H9 (cell line): ENCODE results near the gene ITPK1. TPM values are rescaled to one million over a fixed set of nuclear protein-coding genes. Genes with fewer than 3 reads are reported as not detected.

Experiments used
- DNase-seq: peaks from one replicate; pipeline ENCODE4 v3.0.0-alpha.2; 2017
- H2AFZ ChIP-seq: one replicate; pipeline ENCODE4 v1.6.1; 2013; ENCODE audit warnings: mild to moderate bottlenecking, low read length, control low read depth, moderate library complexity
- H2AK5ac ChIP-seq: 2 replicates; pipeline ENCODE4 v1.6.1; 2013; ENCODE audit warnings: low read length, control low read depth, mixed read lengths; ENCODE audit not compliant: insufficient read length
- H2BK120ac ChIP-seq: one replicate; pipeline ENCODE4 v1.6.1; 2013; ENCODE audit warnings: low read depth, mild to moderate bottlenecking, low read length, control low read depth, inconsistent platforms; ENCODE audit not compliant: poor library complexity, severe bottlenecking
- H2BK12ac ChIP-seq: 2 replicates; pipeline ENCODE4 v1.6.1; 2013; ENCODE audit warnings: low read length, control low read depth, mixed read lengths, low read depth; ENCODE audit not compliant: insufficient read length
- H2BK15ac ChIP-seq: 2 replicates; pipeline ENCODE4 v1.6.1; 2013; ENCODE audit warnings: low read depth, low read length, control low read depth
- H2BK20ac ChIP-seq: one replicate; pipeline ENCODE4 v1.6.1; 2013; ENCODE audit warnings: low read depth, mild to moderate bottlenecking, low read length, control low read depth, inconsistent platforms; ENCODE audit not compliant: poor library complexity, severe bottlenecking
- H2BK5ac ChIP-seq: 2 replicates; pipeline ENCODE4 v1.6.1; 2013; ENCODE audit warnings: low read length, control low read depth, mixed read lengths; ENCODE audit not compliant: insufficient read length
- H3K14ac ChIP-seq: 2 replicates; pipeline ENCODE4 v1.6.1; 2013; ENCODE audit warnings: low read length, control low read depth; ENCODE audit not compliant: insufficient read depth
- H3K18ac ChIP-seq: 2 replicates; pipeline ENCODE4 v1.6.1; 2013; ENCODE audit warnings: low read depth, mild to moderate bottlenecking, mixed read lengths, low read length, control low read depth; ENCODE audit not compliant: insufficient read length
- H3K23ac ChIP-seq: 2 replicates; pipeline ENCODE4 v1.6.1; 2013; ENCODE audit warnings: low read length, control low read depth, mixed read lengths, low read depth; ENCODE audit not compliant: insufficient read length
- H3K23me2 ChIP-seq: 2 replicates; pipeline ENCODE4 v1.6.1; 2013; ENCODE audit warnings: low read depth, mild to moderate bottlenecking, mixed read lengths, low read length, control low read depth; ENCODE audit not compliant: insufficient read length, poor library complexity, severe bottlenecking
- H3K27ac ChIP-seq: 2 replicates; pipeline ENCODE4 v1.5.1; 2013; ENCODE audit warnings: low read length, control low read depth, mixed read lengths, low read depth; ENCODE audit not compliant: insufficient read length
- H3K27me3 ChIP-seq: 2 replicates; pipeline ENCODE4 v1.6.1; 2013; ENCODE audit warnings: low read length, control low read depth, inconsistent platforms; ENCODE audit not compliant: insufficient read depth
- H3K4ac ChIP-seq: 2 replicates; pipeline ENCODE4 v1.6.1; 2013; ENCODE audit warnings: low read depth, mild to moderate bottlenecking, control low read depth, inconsistent platforms, low read length, moderate library complexity
- H3K4me1 ChIP-seq: 2 replicates; pipeline ENCODE4 v1.6.1; 2013; ENCODE audit warnings: low read length, control low read depth, inconsistent platforms; ENCODE audit not compliant: insufficient read depth
- H3K4me2 ChIP-seq: 2 replicates; pipeline ENCODE4 v1.6.1; 2013; ENCODE audit warnings: low read length, control low read depth, mixed read lengths; ENCODE audit not compliant: insufficient read length, insufficient read depth
- H3K56ac ChIP-seq: 2 replicates; pipeline ENCODE4 v1.6.1; 2013; ENCODE audit warnings: low read depth, mild to moderate bottlenecking, mixed read lengths, low read length, control low read depth; ENCODE audit not compliant: insufficient read length
- H3K79me1 ChIP-seq: 2 replicates; pipeline ENCODE4 v1.6.1; 2013; ENCODE audit warnings: low read depth, mild to moderate bottlenecking, moderate library complexity, low read length, control low read depth, inconsistent platforms; ENCODE audit not compliant: insufficient read depth, poor library complexity, severe bottlenecking
- H3K79me2 ChIP-seq: 2 replicates; pipeline ENCODE4 v1.6.1; 2013; ENCODE audit warnings: low read length, control low read depth, inconsistent platforms; ENCODE audit not compliant: insufficient read depth
- H3K9ac ChIP-seq: 2 replicates; pipeline ENCODE4 v1.6.1; 2013; ENCODE audit warnings: low read length, control low read depth, mixed read lengths; ENCODE audit not compliant: insufficient read length; ENCODE audit errors: extremely low read depth
- H3K9me3 ChIP-seq: one replicate; pipeline ENCODE4 v1.6.1; 2013; ENCODE audit warnings: low read depth, low read length, inconsistent platforms; ENCODE audit not compliant: control insufficient read depth
- H3T11ph ChIP-seq: one replicate; pipeline ENCODE4 v1.6.1; 2013; ENCODE audit warnings: mild to moderate bottlenecking, low read length, control low read depth, inconsistent platforms
- H4K20me1 ChIP-seq: one replicate; pipeline ENCODE4 v1.6.1; 2013; ENCODE audit not compliant: control insufficient read depth, insufficient read length, insufficient read depth
- H4K5ac ChIP-seq: 2 replicates; pipeline ENCODE4 v1.6.1; 2013; ENCODE audit warnings: low read depth, mild to moderate bottlenecking, mixed read lengths, low read length, control low read depth; ENCODE audit not compliant: insufficient read length
- H4K8ac ChIP-seq: replicated peaks from 2 replicates; pipeline ENCODE4 v1.6.1; 2013; ENCODE audit warnings: low read length, control low read depth, mixed read lengths, low read depth; ENCODE audit not compliant: insufficient read length
- H4K91ac ChIP-seq: 2 replicates; pipeline ENCODE4 v1.6.1; 2013; ENCODE audit warnings: low read depth, mild to moderate bottlenecking, moderate library complexity, mixed read lengths, low read length, control low read depth; ENCODE audit not compliant: insufficient read length
- H3K27ac Mint-ChIP-seq, 3 experiments: 2 replicates in 2 of 3; 3 replicates in 1 of 3; pipeline ENCODE4 v1.8.0; 2020 to 2021; ENCODE audit warnings: mixed read lengths in 3 of 3, mild to moderate bottlenecking in 1 of 3, moderate library complexity in 1 of 3
- H3K27me3 Mint-ChIP-seq: 2 replicates; pipeline ENCODE4 v1.8.0; 2021; ENCODE audit warnings: low read depth, mild to moderate bottlenecking, moderate library complexity, mixed read lengths
- H3K36me3 Mint-ChIP-seq, 3 experiments: 2 replicates in 2 of 3; 3 replicates in 1 of 3; pipeline ENCODE4 v1.8.0; 2020 to 2021; ENCODE audit warnings: low read depth in 3 of 3, mixed read lengths in 3 of 3; ENCODE audit not compliant: insufficient read depth in 1 of 3
- H3K4me1 Mint-ChIP-seq, 2 experiments: 2 replicates each; pipeline ENCODE4 v1.8.0; 2020; ENCODE audit warnings: mixed read lengths in 2 of 2
- H3K4me3 Mint-ChIP-seq, 2 experiments: 2 replicates in 1 of 2; 3 replicates in 1 of 2; pipeline ENCODE4 v1.8.0; 2020 to 2021; ENCODE audit warnings: mild to moderate bottlenecking in 2 of 2, mixed read lengths in 2 of 2, moderate library complexity in 1 of 2
- H3K9me3 Mint-ChIP-seq, 2 experiments: 2 replicates in 1 of 2; 3 replicates in 1 of 2; pipeline ENCODE4 v1.8.0; 2020; ENCODE audit warnings: mild to moderate bottlenecking in 2 of 2, mixed read lengths in 2 of 2, moderate library complexity in 1 of 2
- CTCF ChIP-seq: fragments of 200-600 bp; sonication (generic); conservative IDR thresholded peaks from 3 replicates; pipeline ENCODE4 v1.8.0; 2021; ENCODE audit warnings: antibody characterized with exemption, mild to moderate bottlenecking
- WGBS: extraction: QIAGEN DNeasy Blood & Tissue Kit; methylation state at CpG from one replicate; pipeline ENCODE4 v1.1.7; 2013; ENCODE audit warnings: missing lambda C conversion rate, low lambda C conversion rate, mixed read lengths; ENCODE audit not compliant: insufficient read length; ENCODE audit errors: extremely low coverage; 5-methylcytosine and 5-hydroxymethylcytosine counted together
- total RNA-seq: library from RNA; stranded (reverse); gene quantifications from 2 replicates; pipeline ENCODE4 v1.2.1, GENCODE V29; 2021

The ITPK1 gene
- total RNA-seq, 1 experiment from 2014 or later: 92.7 TPM

GRCh38 chr14:92924247-92924646 is 191.5 kb downstream of the ITPK1 start:
- Histone ChIP-seq H3K18ac (no peak overlapping the region), H2AK5ac (no peak overlapping the region), H2AFZ (no peak overlapping the region), H3K14ac (no peak overlapping the region), H3K23ac (no peak overlapping the region), H2BK20ac (no peak overlapping the region), H3K9me3 (no peaks in the 10 kb centered on the region), H3K9ac (no peak overlapping the region), H3K79me1 (no peaks in the 10 kb centered on the region), H3K79me2 (no peaks in the 10 kb centered on the region), H4K8ac (no peak overlapping the region), H4K5ac (no peak overlapping the region), H3K27ac (no peak overlapping the region), H2BK12ac (no peak overlapping the region), H3K27me3 (no peaks in the 10 kb centered on the region; the same call in 1 of the 2 replicates), H3K4ac (no peak overlapping the region), H2BK5ac (no peak overlapping the region), H4K20me1 (peaks cover 7% of the 10 kb centered on the region), H2BK120ac (no peak overlapping the region), H4K91ac (no peak overlapping the region), H3T11ph (no peak overlapping the region), H3K23me2 (peaks cover 13% of the 10 kb centered on the region), H3K56ac (no peak overlapping the region), H3K4me2 (peak overlapping the region; percentile 34), H3K4me1 (no peaks in the 10 kb centered on the region), H2BK15ac (no peak overlapping the region)
- no CpG with 5 or more reads among the region's 5 CpGs for WGBS
- Mint-ChIP-seq H3K27me3 (peaks cover 58% of the 10 kb centered on the region), H3K27ac (peak overlapping the region in 1 of 3 experiments; percentile 90; a peak in 1 of 7 replicates), H3K4me1 (peaks cover 23 to 26% of the 10 kb centered on the region in 2 experiments), H3K9me3 (no peaks in the 10 kb centered on the region), H3K4me3 (peak overlapping the region; percentile 79 to 94), H3K36me3 (peaks cover 0 to 5% (median 0%) of the 10 kb centered on the region in 3 experiments; a peak in 2 of 7 replicates)
- peak; percentile 50 for DNase-seq
- no peak for TF ChIP-seq CTCF
